Activated CD4-positive, CD25-positive, alpha-beta regulatory T cell treated with anti-CD3 and anti-CD28 coated beads, Interleukin-2, amount 50 U/mL, for 16 hours (primary cell): ENCODE measurements around the gene CCN2.
"Not testable (repeated sequence)": the region's sequence is repeated elsewhere in the genome, so short reads cannot be mapped to it uniquely, and the experiment has no call there.

ENCODE experiments used
- DNase-seq: peaks from one replicate; pipeline ENCODE4 v3.0.0-alpha.2; 2020; ENCODE audit warnings: low read depth, low spot score

The CCN2 gene

GRCh38 chr6:131910956-131911355, 40.2 kb downstream of the CCN2 start:
- DNase-seq: no peak

GRCh38 chr6:131910219-131910589, 41.0 kb downstream of the CCN2 start:
- no peak for DNase-seq

- DNase-seq: peak; percentile 43
Observed at GRCh38 chr6:131909408-131910218, 41.6 kb downstream of the CCN2 start.

GRCh38 chr6:131908787-131909186, 42.4 kb downstream of the CCN2 start:
- not testable (repeated sequence) for DNase-seq

- DNase-seq: not testable (repeated sequence)
Observed at GRCh38 chr6:131903734-131904133, 47.4 kb downstream of the CCN2 start.

GRCh38 chr6:131901326-131901873, 49.8 kb downstream of the CCN2 start:
- not testable (repeated sequence) for DNase-seq

- DNase-seq: no peak
Observed at GRCh38 chr6:131900231-131900630, 50.9 kb downstream of the CCN2 start.

- no peak for DNase-seq
Observed at GRCh38 chr6:131898718-131899117, 52.5 kb downstream of the CCN2 start.
